Measurements from ENCODE around the gene FOXO1.

Gene FOXO1

DNA sequence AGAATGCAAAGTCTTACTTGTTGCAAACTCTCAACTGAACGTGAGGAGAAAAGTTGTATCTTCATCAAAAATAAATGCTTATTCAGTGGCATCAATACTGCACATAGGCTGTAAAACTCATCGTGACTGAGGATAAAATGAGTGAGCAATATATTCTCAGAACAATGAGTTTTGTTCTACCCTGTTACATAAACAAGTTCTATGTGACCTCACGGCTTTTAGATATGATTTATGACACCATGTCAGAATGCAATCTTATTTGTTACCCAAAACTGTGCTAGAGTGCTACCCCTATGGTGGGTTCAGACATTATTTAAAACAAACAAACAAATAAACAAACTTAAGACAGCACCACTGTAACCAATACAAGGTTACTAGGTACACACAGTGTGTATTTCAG, 55.4 kb downstream of the FOXO1 start:
- Histone ChIP-seq H4K20me1 (ENCODE audit: low read depth, low read length) (peaks cover 4% of the 10 kb centered on the region; the same call in 1 of the 2 replicates), H3K4me3 (ENCODE audit: insufficient read depth, low read length, poor library complexity, severe bottlenecking) (no peak overlapping the region), H3K79me2 (ENCODE audit: insufficient read depth, low read length) (peaks cover 99% of the 10 kb centered on the region), H3K36me3 (ENCODE audit: low read length) (peaks cover 22% of the 10 kb centered on the region; the same call in 1 of the 2 replicates), H3K9me3 (ENCODE audit: insufficient read depth, low read length) (no peaks in the 10 kb centered on the region), H2AFZ (ENCODE audit: low read depth, low read length, severe bottlenecking) (no peak overlapping the region), H3K9me2 (replicated peaks; ENCODE audit: insufficient read depth, low read length) (no peaks in the 10 kb centered on the region), H3K27ac (ENCODE audit: low read depth, low read length) (peak overlapping the region; percentile 34; the same call in 1 of the 2 replicates), H3F3A (ENCODE audit: insufficient read depth) (peaks cover 37% of the 10 kb centered on the region), H3K9ac (ENCODE audit: low read length) (no peak overlapping the region), H3K27me3 (ENCODE audit: low read length) (no peaks in the 10 kb centered on the region), H3K4me2 (ENCODE audit: low read depth, low read length, poor library complexity, severe bottlenecking) (no peak overlapping the region)
- TF ChIP-seq EZH2phosphoT487 (conservative IDR thresholded peaks at IDR 0.05; ENCODE audit: low read length), result no peak

GRCh38 chr13:40609972-40610726, 56.3 kb downstream of the FOXO1 start:
- Histone ChIP-seq H3K36me3 (ENCODE audit: low read length) (peaks cover 22% of the 10 kb centered on the region; the same call in 1 of the 2 replicates), H3K9me2 (replicated peaks; ENCODE audit: insufficient read depth, low read length) (no peaks in the 10 kb centered on the region), H3K27ac (ENCODE audit: low read depth, low read length) (peak overlapping the region; percentile 34; the same call in 1 of the 2 replicates), H3K27me3 (ENCODE audit: low read length) (no peaks in the 10 kb centered on the region), H3K9ac (ENCODE audit: low read length) (no peak overlapping the region), H3K4me3 (ENCODE audit: insufficient read depth, low read length, poor library complexity, severe bottlenecking) (no peak overlapping the region), H2AFZ (ENCODE audit: low read depth, low read length, severe bottlenecking) (no peak overlapping the region), H3K9me3 (ENCODE audit: insufficient read depth, low read length) (no peaks in the 10 kb centered on the region), H3F3A (ENCODE audit: insufficient read depth) (peaks cover 33% of the 10 kb centered on the region), H3K79me2 (ENCODE audit: insufficient read depth, low read length) (peaks cover 99% of the 10 kb centered on the region), H4K20me1 (ENCODE audit: low read depth, low read length) (peaks cover 4% of the 10 kb centered on the region; the same call in 1 of the 2 replicates), H3K4me2 (ENCODE audit: low read depth, low read length, poor library complexity, severe bottlenecking) (no peak overlapping the region)
- no peak for TF ChIP-seq EZH2phosphoT487 (conservative IDR thresholded peaks at IDR 0.05; ENCODE audit: low read length)
- TF ChIP-seq, protein P1, sequence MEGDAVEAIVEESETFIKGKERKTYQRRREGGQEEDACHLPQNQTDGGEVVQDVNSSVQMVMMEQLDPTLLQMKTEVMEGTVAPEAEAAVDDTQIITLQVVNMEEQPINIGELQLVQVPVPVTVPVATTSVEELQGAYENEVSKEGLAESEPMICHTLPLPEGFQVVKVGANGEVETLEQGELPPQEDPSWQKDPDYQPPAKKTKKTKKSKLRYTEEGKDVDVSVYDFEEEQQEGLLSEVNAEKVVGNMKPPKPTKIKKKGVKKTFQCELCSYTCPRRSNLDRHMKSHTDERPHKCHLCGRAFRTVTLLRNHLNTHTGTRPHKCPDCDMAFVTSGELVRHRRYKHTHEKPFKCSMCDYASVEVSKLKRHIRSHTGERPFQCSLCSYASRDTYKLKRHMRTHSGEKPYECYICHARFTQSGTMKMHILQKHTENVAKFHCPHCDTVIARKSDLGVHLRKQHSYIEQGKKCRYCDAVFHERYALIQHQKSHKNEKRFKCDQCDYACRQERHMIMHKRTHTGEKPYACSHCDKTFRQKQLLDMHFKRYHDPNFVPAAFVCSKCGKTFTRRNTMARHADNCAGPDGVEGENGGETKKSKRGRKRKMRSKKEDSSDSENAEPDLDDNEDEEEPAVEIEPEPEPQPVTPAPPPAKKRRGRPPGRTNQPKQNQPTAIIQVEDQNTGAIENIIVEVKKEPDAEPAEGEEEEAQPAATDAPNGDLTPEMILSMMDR (IDR thresholded peaks at IDR 0.05; ENCODE audit: insufficient read depth, low read length, poor library complexity, severe bottlenecking), result no peak

GRCh38 chr13:40608308-40608707, 58.1 kb downstream of the FOXO1 start:
- Histone ChIP-seq H3K36me3 (ENCODE audit: low read length) (peaks cover 22% of the 10 kb centered on the region; the same call in 1 of the 2 replicates), H3K4me3 (ENCODE audit: insufficient read depth, low read length, poor library complexity, severe bottlenecking) (no peak overlapping the region), H3F3A (ENCODE audit: insufficient read depth) (peaks cover 35% of the 10 kb centered on the region), H2AFZ (ENCODE audit: low read depth, low read length, severe bottlenecking) (no peak overlapping the region), H3K27ac (ENCODE audit: low read depth, low read length) (0 out of 2 replicates have a peak overlapping the region, but pooled peaks have one; percentile 7), H3K9me2 (replicated peaks; ENCODE audit: insufficient read depth, low read length) (no peaks in the 10 kb centered on the region), H4K20me1 (ENCODE audit: low read depth, low read length) (peaks cover 4% of the 10 kb centered on the region; the same call in 1 of the 2 replicates), H3K9me3 (ENCODE audit: insufficient read depth, low read length) (no peaks in the 10 kb centered on the region), H3K9ac (ENCODE audit: low read length) (no peak overlapping the region), H3K4me2 (ENCODE audit: low read depth, low read length, poor library complexity, severe bottlenecking) (no peak overlapping the region), H3K79me2 (ENCODE audit: insufficient read depth, low read length) (peaks cover 98% of the 10 kb centered on the region), H3K27me3 (ENCODE audit: low read length) (no peaks in the 10 kb centered on the region)
- TF ChIP-seq, protein P1 (IDR thresholded peaks at IDR 0.05; ENCODE audit: insufficient read depth, low read length, poor library complexity, severe bottlenecking), result no peak
- TF ChIP-seq EZH2phosphoT487 (conservative IDR thresholded peaks at IDR 0.05; ENCODE audit: low read length), result no peak

GRCh38 chr13:40605573-40605972, 60.9 kb downstream of the FOXO1 start:
- no peak overlapping the region for H3K4me3 ChIP-seq (ENCODE audit: insufficient read depth, low read length, poor library complexity, severe bottlenecking)
- peaks cover 43% of the 10 kb centered on the region for H3F3A ChIP-seq (ENCODE audit: insufficient read depth)
- no peaks in the 10 kb centered on the region for H3K27me3 ChIP-seq (ENCODE audit: low read length)
- peak overlapping the region; percentile 87 for H3K4me2 ChIP-seq (ENCODE audit: low read depth, low read length, poor library complexity, severe bottlenecking)
- no peaks in the 10 kb centered on the region for H3K9me3 ChIP-seq (ENCODE audit: insufficient read depth, low read length)
- peaks cover 4% of the 10 kb centered on the region; the same call in 1 of the 2 replicates for H4K20me1 ChIP-seq (ENCODE audit: low read depth, low read length)
- no peak overlapping the region for H2AFZ ChIP-seq (ENCODE audit: low read depth, low read length, severe bottlenecking)
- peaks cover 13% of the 10 kb centered on the region; the same call in 1 of the 2 replicates for H3K36me3 ChIP-seq (ENCODE audit: low read length)
- H3K9me2 ChIP-seq (replicated peaks; ENCODE audit: insufficient read depth, low read length), result no peaks in the 10 kb centered on the region
- H3K79me2 ChIP-seq (ENCODE audit: insufficient read depth, low read length), result peaks cover 98% of the 10 kb centered on the region
- H3K27ac ChIP-seq (ENCODE audit: low read depth, low read length), result peak overlapping the region; percentile 43
- TF ChIP-seq, protein P1 (IDR thresholded peaks at IDR 0.05; ENCODE audit: insufficient read depth, low read length, poor library complexity, severe bottlenecking), result no peak
- TF ChIP-seq EZH2phosphoT487 (conservative IDR thresholded peaks at IDR 0.05; ENCODE audit: low read length), result no peak
- H3K9ac ChIP-seq (ENCODE audit: low read length), result peak overlapping the region; percentile 19

All from SU-DHL-6 (cell line).